Type B pancreatic cell (in vitro differentiated cells): Measurements from ENCODE around the gene CDK18. TPM values are rescaled to one million over a fixed set of nuclear protein-coding genes. Genes with fewer than 3 reads are reported as not detected.

Source experiments
- DNase-seq: peaks from one replicate; pipeline ENCODE4 v3.0.0; 2021; ENCODE audit warnings: mixed read lengths; ENCODE audit not compliant: unreplicated experiment; ENCODE audit errors: extremely low spot score
- H3K27ac Mint-ChIP-seq: 2 replicates; pipeline ENCODE4 v1.8.0; 2021; ENCODE audit warnings: mild to moderate bottlenecking, mixed read lengths
- H3K27me3 Mint-ChIP-seq: 2 replicates; pipeline ENCODE4 v1.8.0; 2021; ENCODE audit warnings: mixed read lengths
- H3K36me3 Mint-ChIP-seq: 2 replicates; pipeline ENCODE4 v1.8.0; 2021; ENCODE audit warnings: mixed read lengths
- H3K4me1 Mint-ChIP-seq: one replicate; pipeline ENCODE4 v1.8.0; 2021; ENCODE audit warnings: mixed read lengths; ENCODE audit not compliant: unreplicated experiment
- H3K4me3 Mint-ChIP-seq: 2 replicates; pipeline ENCODE4 v1.8.0; 2021; ENCODE audit warnings: mild to moderate bottlenecking, mixed read lengths
- H3K9me3 Mint-ChIP-seq: 2 replicates; pipeline ENCODE4 v1.8.0; 2021; ENCODE audit warnings: mixed read lengths
- CTCF ChIP-seq: fragments of 200-600 bp; sonication (generic); conservative IDR thresholded peaks from 2 replicates; pipeline ENCODE4 v1.5.0; 2021; ENCODE audit warnings: antibody characterized with exemption, mild to moderate bottlenecking
- total RNA-seq: library from RNA; stranded (reverse); gene quantifications from 2 replicates; pipeline ENCODE4 v1.2.1, GENCODE V29; 2021; ENCODE audit warnings: low replicate concordance

Gene CDK18
- total RNA-seq, 1 donor from 2014 or later, result 19.3 TPM

- peaks cover 71% of the 10 kb centered on the region for H3K27me3 Mint-ChIP-seq
These were observed 66.5 kb downstream of the CDK18 start for GRCh38 chr1:205570796-205571537.

GRCh38 chr1:205571747-205572146, 67.3 kb downstream of the CDK18 start:
- Mint-ChIP-seq H3K4me3 (no peak overlapping the region), H3K9me3 (no peaks in the 10 kb centered on the region), H3K36me3 (no peaks in the 10 kb centered on the region), H3K27ac (no peak overlapping the region), H3K4me1 (no peaks in the 10 kb centered on the region), H3K27me3 (peaks cover 66% of the 10 kb centered on the region)
- DNase-seq, result peak; percentile 36
- TF ChIP-seq CTCF, result no peak

More at GRCh38 chr1:205570796-205571537, 66.5 kb downstream of the CDK18 start:
- Mint-ChIP-seq H3K27ac (no peak overlapping the region), H3K4me1 (no peaks in the 10 kb centered on the region), H3K9me3 (no peaks in the 10 kb centered on the region), H3K4me3 (no peak overlapping the region), H3K36me3 (no peaks in the 10 kb centered on the region)
- TF ChIP-seq CTCF, result no peak
- DNase-seq, result peak; percentile 32

- peak; percentile 25 for DNase-seq
- no peaks in the 10 kb centered on the region for H3K9me3 Mint-ChIP-seq
- no peak overlapping the region for H3K4me3 Mint-ChIP-seq
- H3K27me3 Mint-ChIP-seq, result peaks cover 65% of the 10 kb centered on the region
- no peaks in the 10 kb centered on the region for H3K4me1 Mint-ChIP-seq
- no peak overlapping the region for H3K27ac Mint-ChIP-seq
- H3K36me3 Mint-ChIP-seq, result no peaks in the 10 kb centered on the region
- TF ChIP-seq CTCF, result no peak
These were observed 68.0 kb downstream of the CDK18 start for GRCh38 chr1:205572421-205572820.

GRCh38 chr1:205575294-205575885, 70.9 kb downstream of the CDK18 start:
- peak; percentile 39 for DNase-seq
- H3K4me1 Mint-ChIP-seq, result peaks cover 4% of the 10 kb centered on the region
- TF ChIP-seq CTCF, result no peak
- H3K27me3 Mint-ChIP-seq, result peaks cover 65% of the 10 kb centered on the region
- H3K4me3 Mint-ChIP-seq, result no peak overlapping the region
- H3K36me3 Mint-ChIP-seq, result no peaks in the 10 kb centered on the region
- H3K9me3 Mint-ChIP-seq, result no peaks in the 10 kb centered on the region
- no peak overlapping the region for H3K27ac Mint-ChIP-seq

GRCh38 chr1:205576011-205576410, 71.5 kb downstream of the CDK18 start:
- Mint-ChIP-seq H3K27me3 (peaks cover 59% of the 10 kb centered on the region), H3K36me3 (no peaks in the 10 kb centered on the region)

More at GRCh38 chr1:205576011-205576410, 71.5 kb downstream of the CDK18 start:
- H3K4me1 Mint-ChIP-seq, result peaks cover 4% of the 10 kb centered on the region
- H3K9me3 Mint-ChIP-seq, result no peaks in the 10 kb centered on the region
- no peak overlapping the region for H3K27ac Mint-ChIP-seq
- H3K4me3 Mint-ChIP-seq, result no peak overlapping the region
- TF ChIP-seq CTCF, result no peak
- peak; percentile 53 for DNase-seq
